WI38 (cell line): Measurements from ENCODE around the gene PODNL1.

ENCODE experiments used
- H3K4me3 ChIP-seq: 2 replicates; pipeline ENCODE4 v1.5.1; 2011; ENCODE audit warnings: low read depth, mild to moderate bottlenecking, control low read depth, low read length
- CTCF ChIP-seq: IDR thresholded peaks from 2 replicates; pipeline ENCODE4 v1.5.1; 2012; ENCODE audit warnings: low read depth, mild to moderate bottlenecking, control low read depth, low read length

The PODNL1 gene

GRCh38 chr19:13887018-13887436, 51.2 kb downstream of the PODNL1 start:
- no peak overlapping the region for H3K4me3 ChIP-seq
- no peak for TF ChIP-seq CTCF

- TF ChIP-seq CTCF, result no peak
- H3K4me3 ChIP-seq, result no peak overlapping the region
These were observed 52.3 kb downstream of the PODNL1 start for GRCh38 chr19:13885826-13886365.

- no peak overlapping the region for H3K4me3 ChIP-seq
- no peak for TF ChIP-seq CTCF
These were observed 53.3 kb downstream of the PODNL1 start for GRCh38 chr19:13884726-13885591.

- no peak overlapping the region for H3K4me3 ChIP-seq
- TF ChIP-seq CTCF, result no peak
These were observed 54.6 kb downstream of the PODNL1 start for GRCh38 chr19:13883516-13884064.

- no peak for TF ChIP-seq CTCF
- H3K4me3 ChIP-seq, result no peak overlapping the region
These were observed 55.4 kb downstream of the PODNL1 start for GRCh38 chr19:13882836-13883235.

GRCh38 chr19:13882419-13882795, 55.8 kb downstream of the PODNL1 start:
- H3K4me3 ChIP-seq, result no peak overlapping the region
- no peak for TF ChIP-seq CTCF
